Measurements from ENCODE around the gene CCDC6. TPM values are rescaled to one million over a fixed set of nuclear protein-coding genes. Genes with fewer than 3 reads are reported as not detected.

The CCDC6 gene
- total and polyA plus RNA-seq, 2 of the 4 experiments (the other 2 are of a cell fraction) = 21.8 to 30.8 TPM

DNA sequence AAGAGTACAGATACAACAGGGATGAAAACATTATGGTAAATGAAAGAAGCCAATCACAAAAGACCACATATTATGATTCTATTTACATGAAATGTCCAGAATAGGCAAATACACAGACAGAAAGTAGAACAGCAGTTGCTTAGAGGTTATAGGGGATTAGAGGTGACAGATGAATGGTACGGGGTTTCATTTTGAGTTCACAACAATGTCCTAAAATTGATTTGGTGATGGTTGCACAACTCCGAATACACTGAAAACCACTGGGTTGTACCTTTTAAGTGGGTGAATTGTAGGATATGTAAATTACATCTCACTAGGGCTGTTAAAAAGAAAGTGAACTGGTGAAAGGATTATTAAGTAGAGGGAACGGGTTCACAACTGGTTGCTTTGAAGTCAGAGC lies 76.8 kb downstream of the CCDC6 start:
- ChIA-PET POLR2A (ENCODE audit: unreplicated experiment) (no interaction called here), CTCF (no interaction called here)

More for the DNA sequence above, 76.8 kb downstream of the CCDC6 start:
- Histone ChIP-seq H3K4me2 (ENCODE audit: low read depth, low read length) (no peak overlapping the region), H3K14ac (replicated peaks; ENCODE audit: low read depth, low read length) (no peak overlapping the region), H2AK5ac (ENCODE audit: low read depth, low read length) (no peak overlapping the region), H3K36me3 (ENCODE audit: control insufficient read depth, insufficient read depth, low read length) (peaks cover 10% of the 10 kb centered on the region), H2BK120ac (ENCODE audit: low read depth, low read length) (no peak overlapping the region), H2BK5ac (ENCODE audit: low read depth, low read length, poor library complexity, severe bottlenecking) (no peak overlapping the region), H3K18ac (ENCODE audit: low read depth, low read length) (no peak overlapping the region), H3K4me3 (ENCODE audit: insufficient read depth, low read depth, low read length) (no peak overlapping the region), H2AFZ (replicated peaks; ENCODE audit: low read length, poor library complexity) (no peak overlapping the region), H3K4me1 (ENCODE audit: control insufficient read depth, insufficient read depth, low read length) (no peaks in the 10 kb centered on the region), H4K8ac (ENCODE audit: low read depth in 2 of 2, low read length in 2 of 2) (no peak overlapping the region), H3K79me1 (ENCODE audit: low read depth in 1 of 2, low read length in 2 of 2) (peaks cover 15 to 41% of the 10 kb centered on the region in 2 experiments; a peak in 3 of 4 replicates), H4K20me1 (ENCODE audit: insufficient read depth, low read length) (0 out of 2 replicates have a peak, but pooled peaks cover 3% of the 10 kb centered on the region), H3K9me3 (ENCODE audit: control insufficient read depth, insufficient read depth, low read length) (no peaks in the 10 kb centered on the region), H3K9ac (ENCODE audit: low read depth, low read length) (no peak overlapping the region), H3K56ac (ENCODE audit: extremely low read depth, insufficient read depth, low read length) (no peak overlapping the region), H3K23ac (ENCODE audit: low read depth, low read length) (no peak overlapping the region), H3K9me1 (ENCODE audit: insufficient read depth, low read length) (no peaks in the 10 kb centered on the region), H4K91ac (ENCODE audit: insufficient read depth, low read depth, low read length) (no peak overlapping the region), H3K4ac (ENCODE audit: low read depth, low read length) (no peak overlapping the region), H3K27me3 (ENCODE audit: control insufficient read depth, insufficient read depth, low read length) (no peaks in the 10 kb centered on the region), H4K5ac (ENCODE audit: low read depth, low read length) (no peak overlapping the region), H2BK20ac (ENCODE audit: low read depth, low read length) (no peak overlapping the region), H2AK9ac (replicated peaks; ENCODE audit: low read depth, low read length, poor library complexity) (no peak overlapping the region), H3K27ac (ENCODE audit: insufficient read depth, low read length) (no peak overlapping the region), H2BK15ac (ENCODE audit: low read depth, low read length) (no peak overlapping the region)
- BruUV-seq (replicated peaks) = no TSS peak
- ATAC-seq (ENCODE audit: low read depth) = no peak
- no peak for DNase-seq
- in situ Hi-C loops (cut with MboI; ENCODE audit: low sequenced_read_pairs) (no loop called here), intact Hi-C loops (cut with micrococcal nuclease) (loop anchor here (5.0 kb wide), 1 partner anchor 218 kb away; no protein-coding TSS in a partner anchor), dilution Hi-C loops (cut with HindIII; ENCODE audit: low sequenced_read_pairs, unreplicated experiment) (no loop called here)
- 100% methylated on average over 1 of the region's 3 CpGs; no CpG with 5 or more reads in 1 of the 2 experiments for WGBS, 2 experiments (ENCODE audit: extremely low coverage in 2 of 2, insufficient read length in 1 of 2)
- no peak for TF ChIP-seq NFE2L2 (IDR thresholded peaks at IDR 0.05; ENCODE audit: low read depth, low read length)
- TF ChIP-seq, protein P1, sequence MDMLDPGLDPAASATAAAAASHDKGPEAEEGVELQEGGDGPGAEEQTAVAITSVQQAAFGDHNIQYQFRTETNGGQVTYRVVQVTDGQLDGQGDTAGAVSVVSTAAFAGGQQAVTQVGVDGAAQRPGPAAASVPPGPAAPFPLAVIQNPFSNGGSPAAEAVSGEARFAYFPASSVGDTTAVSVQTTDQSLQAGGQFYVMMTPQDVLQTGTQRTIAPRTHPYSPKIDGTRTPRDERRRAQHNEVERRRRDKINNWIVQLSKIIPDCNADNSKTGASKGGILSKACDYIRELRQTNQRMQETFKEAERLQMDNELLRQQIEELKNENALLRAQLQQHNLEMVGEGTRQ (IDR thresholded peaks at IDR 0.05; ENCODE audit: low read depth, low read length) = no peak
- TF ChIP-seq SMC3 (IDR thresholded peaks at IDR 0.05; ENCODE audit: low read depth, low read length) = no peak
- no peak for TF ChIP-seq MAZ (IDR thresholded peaks at IDR 0.05; ENCODE audit: borderline replicate concordance, low read depth, low read length)
- TF ChIP-seq FOS (IDR thresholded peaks at IDR 0.05; ENCODE audit: low read depth, low read length) = no peak
- no peak for TF ChIP-seq MXI1 (IDR thresholded peaks at IDR 0.05; ENCODE audit: borderline replicate concordance, low read depth, low read length)

Data from IMR-90 (cell line).